ENCODE data around the gene CYLD. TPM values are rescaled to one million over a fixed set of nuclear protein-coding genes. Genes with fewer than 3 reads are reported as not detected.

CYLD gene
- total and polyA plus RNA-seq, 2 of the 4 experiments (the other 2 are of a cell fraction) = 16.2 to 37.3 TPM

DNA sequence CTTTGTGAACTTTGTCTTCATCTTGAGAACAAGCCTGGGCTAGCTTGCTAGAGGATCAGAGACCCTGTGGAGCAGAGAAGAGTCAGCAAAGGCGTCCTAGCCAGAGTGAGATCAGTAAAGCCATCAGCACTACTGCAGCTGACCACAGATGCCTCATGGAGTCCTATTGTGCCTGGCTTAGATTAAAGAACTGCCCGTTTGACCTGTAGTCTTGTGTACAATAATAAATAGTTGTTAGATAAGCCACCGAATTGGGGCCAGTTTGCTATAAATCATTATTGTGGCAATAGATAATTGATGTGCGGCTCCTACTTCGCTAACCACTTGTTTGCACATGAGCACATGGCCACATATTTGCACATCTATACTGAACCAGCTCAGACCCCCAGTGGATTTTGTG is 103.0 kb downstream of the CYLD start:
- Histone ChIP-seq H2BK120ac (ENCODE audit: low read depth, low read length) (no peak overlapping the region), H2BK5ac (ENCODE audit: low read depth, low read length, poor library complexity, severe bottlenecking) (no peak overlapping the region), H3K14ac (replicated peaks; ENCODE audit: low read depth, low read length) (no peak overlapping the region), H3K23ac (ENCODE audit: low read depth, low read length) (no peak overlapping the region), H2AK9ac (replicated peaks; ENCODE audit: low read depth, low read length, poor library complexity) (no peak overlapping the region), H3K27me3 (ENCODE audit: control insufficient read depth, insufficient read depth, low read length) (peaks cover 25% of the 10 kb centered on the region), H3K36me3 (ENCODE audit: control insufficient read depth, insufficient read depth, low read length) (no peaks in the 10 kb centered on the region), H3K9me3 (ENCODE audit: control insufficient read depth, insufficient read depth, low read length) (no peaks in the 10 kb centered on the region; the same call in 1 of the 2 replicates), H3K79me1 (ENCODE audit: low read depth in 1 of 2, low read length in 2 of 2) (no peaks in the 10 kb centered on the region), H3K9me1 (ENCODE audit: insufficient read depth, low read length) (no peaks in the 10 kb centered on the region), H3K27ac (ENCODE audit: insufficient read depth, low read length) (no peak overlapping the region), H3K4ac (ENCODE audit: low read depth, low read length) (no peak overlapping the region), H2BK20ac (ENCODE audit: low read depth, low read length) (no peak overlapping the region), H3K4me3 (ENCODE audit: insufficient read depth, low read depth, low read length) (no peak overlapping the region), H2AK5ac (ENCODE audit: low read depth, low read length) (no peak overlapping the region), H4K20me1 (ENCODE audit: insufficient read depth, low read length) (no peaks in the 10 kb centered on the region), H3K4me2 (ENCODE audit: low read depth, low read length) (no peak overlapping the region), H4K8ac (ENCODE audit: low read depth in 2 of 2, low read length in 2 of 2) (no peak overlapping the region), H3K9ac (ENCODE audit: low read depth, low read length) (no peak overlapping the region), H4K91ac (ENCODE audit: insufficient read depth, low read depth, low read length) (no peak overlapping the region), H3K4me1 (ENCODE audit: control insufficient read depth, insufficient read depth, low read length) (no peaks in the 10 kb centered on the region; the same call in 1 of the 2 replicates), H2BK15ac (ENCODE audit: low read depth, low read length) (no peak overlapping the region), H3K56ac (ENCODE audit: extremely low read depth, insufficient read depth, low read length) (no peak overlapping the region), H2AFZ (replicated peaks; ENCODE audit: low read length, poor library complexity) (no peak overlapping the region), H3K18ac (ENCODE audit: low read depth, low read length) (no peak overlapping the region), H4K5ac (ENCODE audit: low read depth, low read length) (no peak overlapping the region)
- no TSS peak for BruUV-seq (replicated peaks)
- ATAC-seq (ENCODE audit: low read depth) (peak; percentile 44; the same call in 1 of the 2 replicates), DNase-seq (no peak)
- in situ Hi-C loops (cut with MboI; ENCODE audit: low sequenced_read_pairs) = no loop called here
- intact Hi-C loops (cut with micrococcal nuclease) = no loop called here
- ChIA-PET POLR2A (ENCODE audit: unreplicated experiment) (no interaction called here), CTCF (no interaction called here)
- dilution Hi-C loops (cut with HindIII; ENCODE audit: low sequenced_read_pairs, unreplicated experiment) = no loop called here
- 20% methylated on average over 1 of the region's 5 CpGs; no CpG with 5 or more reads in 1 of the 2 experiments for WGBS, 2 experiments (ENCODE audit: extremely low coverage in 2 of 2, insufficient read length in 1 of 2)
- no peak for TF ChIP-seq MXI1 (IDR thresholded peaks at IDR 0.05; ENCODE audit: borderline replicate concordance, low read depth, low read length)
- TF ChIP-seq FOS (IDR thresholded peaks at IDR 0.05; ENCODE audit: low read depth, low read length) = no peak
- no peak for TF ChIP-seq MAZ (IDR thresholded peaks at IDR 0.05; ENCODE audit: borderline replicate concordance, low read depth, low read length)
- no peak for TF ChIP-seq CHD1 (IDR thresholded peaks at IDR 0.05; ENCODE audit: low read depth, low read length)
- TF ChIP-seq, protein P1, sequence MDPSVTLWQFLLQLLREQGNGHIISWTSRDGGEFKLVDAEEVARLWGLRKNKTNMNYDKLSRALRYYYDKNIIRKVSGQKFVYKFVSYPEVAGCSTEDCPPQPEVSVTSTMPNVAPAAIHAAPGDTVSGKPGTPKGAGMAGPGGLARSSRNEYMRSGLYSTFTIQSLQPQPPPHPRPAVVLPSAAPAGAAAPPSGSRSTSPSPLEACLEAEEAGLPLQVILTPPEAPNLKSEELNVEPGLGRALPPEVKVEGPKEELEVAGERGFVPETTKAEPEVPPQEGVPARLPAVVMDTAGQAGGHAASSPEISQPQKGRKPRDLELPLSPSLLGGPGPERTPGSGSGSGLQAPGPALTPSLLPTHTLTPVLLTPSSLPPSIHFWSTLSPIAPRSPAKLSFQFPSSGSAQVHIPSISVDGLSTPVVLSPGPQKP (IDR thresholded peaks at IDR 0.05; ENCODE audit: borderline replicate concordance, low read depth, low read length) = no peak
- no peak for TF ChIP-seq RCOR1 (IDR thresholded peaks at IDR 0.05; ENCODE audit: insufficient replicate concordance, low read length)
- TF ChIP-seq, protein P2, sequence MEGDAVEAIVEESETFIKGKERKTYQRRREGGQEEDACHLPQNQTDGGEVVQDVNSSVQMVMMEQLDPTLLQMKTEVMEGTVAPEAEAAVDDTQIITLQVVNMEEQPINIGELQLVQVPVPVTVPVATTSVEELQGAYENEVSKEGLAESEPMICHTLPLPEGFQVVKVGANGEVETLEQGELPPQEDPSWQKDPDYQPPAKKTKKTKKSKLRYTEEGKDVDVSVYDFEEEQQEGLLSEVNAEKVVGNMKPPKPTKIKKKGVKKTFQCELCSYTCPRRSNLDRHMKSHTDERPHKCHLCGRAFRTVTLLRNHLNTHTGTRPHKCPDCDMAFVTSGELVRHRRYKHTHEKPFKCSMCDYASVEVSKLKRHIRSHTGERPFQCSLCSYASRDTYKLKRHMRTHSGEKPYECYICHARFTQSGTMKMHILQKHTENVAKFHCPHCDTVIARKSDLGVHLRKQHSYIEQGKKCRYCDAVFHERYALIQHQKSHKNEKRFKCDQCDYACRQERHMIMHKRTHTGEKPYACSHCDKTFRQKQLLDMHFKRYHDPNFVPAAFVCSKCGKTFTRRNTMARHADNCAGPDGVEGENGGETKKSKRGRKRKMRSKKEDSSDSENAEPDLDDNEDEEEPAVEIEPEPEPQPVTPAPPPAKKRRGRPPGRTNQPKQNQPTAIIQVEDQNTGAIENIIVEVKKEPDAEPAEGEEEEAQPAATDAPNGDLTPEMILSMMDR (conservative IDR thresholded peaks at IDR 0.05; ENCODE audit: low read depth, low read length) = no peak
- TF ChIP-seq SMC3 (IDR thresholded peaks at IDR 0.05; ENCODE audit: low read depth, low read length) = no peak
- no peak for TF ChIP-seq BHLHE40 (IDR thresholded peaks at IDR 0.05; ENCODE audit: low read depth, low read length)
- no peak for TF ChIP-seq MAFK (IDR thresholded peaks at IDR 0.05; ENCODE audit: low read depth, low read length)
- no peak for TF ChIP-seq USF2 (IDR thresholded peaks at IDR 0.05; ENCODE audit: low read depth, low read length)
- no peak for TF ChIP-seq POLR2A (IDR thresholded peaks at IDR 0.05; ENCODE audit: low read depth, low read length)
- TF ChIP-seq RAD21 (IDR thresholded peaks at IDR 0.05; ENCODE audit: low read length) = no peak
- TF ChIP-seq CEBPB (IDR thresholded peaks at IDR 0.05; ENCODE audit: low read depth, low read length) = no peak
- no peak for TF ChIP-seq RFX5 (IDR thresholded peaks at IDR 0.05; ENCODE audit: low read depth, low read length)
- TF ChIP-seq NFE2L2 (IDR thresholded peaks at IDR 0.05; ENCODE audit: low read depth, low read length) = no peak

All from IMR-90 (cell line).